GM18870 (cell line): ENCODE results near the gene HACD2.
A peak's percentile ranks its signal among the peaks of the same experiment; 100 is the strongest.

Experiments
- ATAC-seq: cut with Tn5 transposase; IDR thresholded peaks from one replicate; pipeline ENCODE4 v1.9.1; 2021; ENCODE audit warnings: moderate library complexity; ENCODE audit not compliant: unreplicated experiment

The HACD2 gene

GRCh38 chr3:123571973-123572365 is 12.9 kb downstream of the HACD2 start:
- ATAC-seq = no peak

- ATAC-seq = no peak
Measured at GRCh38 chr3:123571264-123571972, 13.4 kb downstream of the HACD2 start.

- no peak for ATAC-seq
Measured at GRCh38 chr3:123568875-123569274, 16.0 kb downstream of the HACD2 start.

- no peak for ATAC-seq
Measured at GRCh38 chr3:123568034-123568433, 16.8 kb downstream of the HACD2 start.

GRCh38 chr3:123564056-123564455 is 20.8 kb downstream of the HACD2 start:
- no peak for ATAC-seq

- no peak for ATAC-seq
Measured at GRCh38 chr3:123562547-123562946, 22.3 kb downstream of the HACD2 start.

GRCh38 chr3:123561188-123561587 is 23.7 kb downstream of the HACD2 start:
- no peak for ATAC-seq

- no peak for ATAC-seq
Measured at GRCh38 chr3:123559040-123559861, 25.6 kb downstream of the HACD2 start.

- ATAC-seq = no peak
Measured at GRCh38 chr3:123553536-123553935, 31.3 kb downstream of the HACD2 start.

- ATAC-seq = no peak
Measured at GRCh38 chr3:123552768-123553167, 32.1 kb downstream of the HACD2 start.

GRCh38 chr3:123552095-123552714 is 32.6 kb downstream of the HACD2 start:
- no peak for ATAC-seq

GRCh38 chr3:123547881-123548519 is 36.9 kb downstream of the HACD2 start:
- ATAC-seq = no peak

- no peak for ATAC-seq
Measured at GRCh38 chr3:123546133-123546755, 38.6 kb downstream of the HACD2 start.

- ATAC-seq = no peak
Measured at GRCh38 chr3:123543950-123544349, 40.9 kb downstream of the HACD2 start.

GRCh38 chr3:123540285-123540684 is 44.6 kb downstream of the HACD2 start:
- no peak for ATAC-seq

- ATAC-seq = peak; percentile 76
Measured at GRCh38 chr3:123536153-123536895, 48.5 kb downstream of the HACD2 start.

- ATAC-seq = no peak
Measured at GRCh38 chr3:123535580-123535979, 49.3 kb downstream of the HACD2 start.

GRCh38 chr3:123534264-123534663 is 50.6 kb downstream of the HACD2 start:
- ATAC-seq = no peak

- no peak for ATAC-seq
Measured at GRCh38 chr3:123533554-123534159, 51.2 kb downstream of the HACD2 start.

GRCh38 chr3:123528130-123528529 is 56.7 kb downstream of the HACD2 start:
- no peak for ATAC-seq
